Effector memory CD4-positive, alpha-beta T cell (primary cell): Measurements from ENCODE around the gene NPTX1.

Experiments used
- DNase-seq, 3 donors: peaks; one replicate each; pipeline ENCODE4 v3.0.0-alpha.2; 2020
- H3K27ac ChIP-seq: 2 replicates; pipeline ENCODE4 v1.7.0; 2013; ENCODE audit warnings: mild to moderate bottlenecking, low read length, moderate library complexity; ENCODE audit not compliant: insufficient read depth, poor library complexity, severe bottlenecking
- H3K27me3 ChIP-seq: replicated peaks from 2 replicates; pipeline ENCODE4 v1.7.0; 2013; ENCODE audit warnings: mild to moderate bottlenecking, low read length; ENCODE audit not compliant: insufficient read depth, control insufficient read depth, poor library complexity, severe bottlenecking
- H3K36me3 ChIP-seq: 2 replicates; pipeline ENCODE4 v1.7.0; 2013; ENCODE audit warnings: mild to moderate bottlenecking, low read length, moderate library complexity; ENCODE audit not compliant: control insufficient read depth, insufficient read depth
- H3K4me1 ChIP-seq: 2 replicates; pipeline ENCODE4 v1.7.0; 2013; ENCODE audit warnings: low read length, mild to moderate bottlenecking; ENCODE audit not compliant: control insufficient read depth, insufficient read depth, poor library complexity, severe bottlenecking
- H3K4me3 ChIP-seq: 2 replicates; pipeline ENCODE4 v1.7.0; 2013; ENCODE audit warnings: low read length, low read depth, mild to moderate bottlenecking; ENCODE audit not compliant: insufficient read depth, poor library complexity, severe bottlenecking
- H3K9me3 ChIP-seq: 2 replicates; pipeline ENCODE4 v1.7.0; 2013; ENCODE audit warnings: mild to moderate bottlenecking, low read length, moderate library complexity; ENCODE audit not compliant: control insufficient read depth

Gene NPTX1

GRCh38 chr17:80503921-80504320 lies 27.5 kb upstream of the NPTX1 start:
- H3K27ac ChIP-seq = no peak overlapping the region
- no peaks in the 10 kb centered on the region for H3K27me3 ChIP-seq
- H3K4me1 ChIP-seq = no peaks in the 10 kb centered on the region
- no peak for DNase-seq
- H3K9me3 ChIP-seq = no peaks in the 10 kb centered on the region
- H3K4me3 ChIP-seq = no peak overlapping the region
- H3K36me3 ChIP-seq = no peaks in the 10 kb centered on the region

- no peaks in the 10 kb centered on the region for H3K9me3 ChIP-seq
- no peaks in the 10 kb centered on the region for H3K36me3 ChIP-seq
- no peaks in the 10 kb centered on the region for H3K4me1 ChIP-seq
- H3K27me3 ChIP-seq = no peaks in the 10 kb centered on the region
- DNase-seq = no peak
- no peak overlapping the region for H3K4me3 ChIP-seq
- no peak overlapping the region for H3K27ac ChIP-seq
Measured at GRCh38 chr17:80503031-80503430, 26.6 kb upstream of the NPTX1 start.

- Histone ChIP-seq H3K36me3 (no peaks in the 10 kb centered on the region), H3K4me3 (no peak overlapping the region), H3K27me3 (no peaks in the 10 kb centered on the region), H3K27ac (no peak overlapping the region), H3K4me1 (no peaks in the 10 kb centered on the region), H3K9me3 (no peaks in the 10 kb centered on the region)
- DNase-seq = no peak
Measured at GRCh38 chr17:80502578-80502877, 26.1 kb upstream of the NPTX1 start.

DNA sequence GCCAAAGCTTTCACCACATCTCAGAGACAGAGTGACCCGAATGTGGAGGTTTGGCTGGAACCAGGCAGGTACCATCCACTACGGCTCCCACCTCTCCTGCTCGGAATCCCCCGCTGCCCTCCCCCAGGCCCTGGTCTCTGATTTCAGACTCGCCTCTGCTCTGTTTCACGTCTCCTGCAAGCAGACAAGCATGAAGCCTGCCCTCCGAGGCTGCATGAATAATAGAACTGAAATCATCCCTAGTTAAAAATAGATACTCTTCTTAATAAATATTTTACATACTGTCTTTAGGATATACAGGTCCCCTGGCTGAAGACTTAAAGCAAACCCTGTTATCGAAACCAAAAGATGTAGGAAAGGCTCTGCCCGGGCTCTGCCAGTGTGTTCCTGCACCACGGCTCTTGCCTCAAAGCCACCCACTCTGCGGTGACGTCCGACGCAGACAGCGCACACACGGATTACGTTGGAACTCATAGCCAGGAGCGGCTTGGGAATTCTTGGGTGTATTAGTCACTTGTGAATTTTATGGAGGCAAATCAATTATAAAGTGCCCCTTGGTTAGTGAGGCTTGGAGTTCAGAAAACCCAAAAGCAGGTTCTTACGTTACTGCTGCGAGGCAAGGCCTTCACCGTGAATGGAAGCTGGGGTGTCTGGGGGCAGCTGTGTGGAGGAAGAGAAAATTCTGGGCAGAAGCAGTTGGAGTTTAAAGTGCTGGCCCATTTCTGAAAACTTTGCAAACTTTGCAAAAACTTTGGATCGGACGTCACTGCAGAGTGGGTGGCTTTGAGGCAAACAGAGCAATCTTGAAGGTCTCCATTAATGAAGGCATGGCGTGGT lies 25.6 kb upstream of the NPTX1 start:
- Histone ChIP-seq H3K27ac (no peak overlapping the region), H3K4me1 (no peaks in the 10 kb centered on the region), H3K36me3 (no peaks in the 10 kb centered on the region), H3K4me3 (no peak overlapping the region), H3K27me3 (no peaks in the 10 kb centered on the region), H3K9me3 (no peaks in the 10 kb centered on the region)
- DNase-seq = no peak

GRCh38 chr17:80499961-80500665 lies 23.7 kb upstream of the NPTX1 start:
- no peak overlapping the region for H3K4me3 ChIP-seq
- no peaks in the 10 kb centered on the region for H3K27me3 ChIP-seq
- no peaks in the 10 kb centered on the region for H3K4me1 ChIP-seq
- no peaks in the 10 kb centered on the region for H3K36me3 ChIP-seq
- no peak overlapping the region for H3K27ac ChIP-seq
- no peaks in the 10 kb centered on the region for H3K9me3 ChIP-seq
- no peak for DNase-seq

DNA sequence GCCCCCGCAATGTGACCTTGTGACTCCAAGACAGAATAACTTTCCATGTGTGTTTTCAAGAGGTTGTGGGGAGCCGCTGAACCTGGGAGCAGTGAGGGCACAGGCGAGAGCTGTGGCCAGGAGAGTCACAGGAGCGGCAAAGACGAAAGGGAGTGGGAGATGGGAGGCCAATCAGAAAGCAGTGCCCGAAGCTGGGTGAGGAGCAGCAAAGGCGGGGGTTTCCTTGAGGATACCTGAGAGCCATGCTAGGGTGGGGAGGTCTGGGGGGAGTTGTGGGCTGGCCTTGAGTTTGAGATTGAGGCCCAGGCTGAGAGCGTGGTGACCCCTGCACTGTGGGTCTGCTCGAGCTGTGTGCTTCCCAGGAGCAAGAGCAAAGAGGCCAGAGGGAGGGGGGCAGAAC lies 23.2 kb upstream of the NPTX1 start:
- H3K4me3 ChIP-seq = no peak overlapping the region
- no peak for DNase-seq
- H3K9me3 ChIP-seq = no peaks in the 10 kb centered on the region
- no peaks in the 10 kb centered on the region for H3K27me3 ChIP-seq
- H3K4me1 ChIP-seq = no peaks in the 10 kb centered on the region
- no peaks in the 10 kb centered on the region for H3K36me3 ChIP-seq
- no peak overlapping the region for H3K27ac ChIP-seq

DNA sequence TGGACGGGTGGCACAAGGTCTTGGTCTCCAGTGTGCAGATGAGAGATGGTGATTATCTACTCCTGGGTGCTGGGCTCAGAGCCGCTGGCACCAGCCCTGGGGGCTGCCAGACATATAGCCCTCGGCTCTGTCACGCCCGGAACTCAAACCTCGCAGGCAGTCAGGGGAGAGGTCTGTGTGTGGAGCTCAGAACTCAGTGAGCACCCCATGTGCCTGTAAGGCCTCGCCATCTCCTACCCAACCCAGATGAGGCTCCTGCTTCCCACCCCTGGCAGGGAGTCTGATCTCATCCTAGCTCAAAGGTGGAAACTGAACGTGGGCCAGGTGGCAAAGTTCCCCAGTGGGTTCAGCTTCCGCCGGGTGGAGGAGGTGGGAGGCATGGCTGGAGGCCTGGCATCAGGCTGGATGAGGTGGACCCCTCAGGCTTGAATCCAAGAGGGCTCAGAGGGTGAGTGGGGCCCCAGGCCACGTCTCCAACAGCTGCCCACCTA lies 22.6 kb upstream of the NPTX1 start:
- Histone ChIP-seq H3K4me1 (no peaks in the 10 kb centered on the region), H3K9me3 (no peaks in the 10 kb centered on the region), H3K27ac (no peak overlapping the region), H3K36me3 (no peaks in the 10 kb centered on the region), H3K4me3 (no peak overlapping the region), H3K27me3 (no peaks in the 10 kb centered on the region)
- DNase-seq = no peak

DNA sequence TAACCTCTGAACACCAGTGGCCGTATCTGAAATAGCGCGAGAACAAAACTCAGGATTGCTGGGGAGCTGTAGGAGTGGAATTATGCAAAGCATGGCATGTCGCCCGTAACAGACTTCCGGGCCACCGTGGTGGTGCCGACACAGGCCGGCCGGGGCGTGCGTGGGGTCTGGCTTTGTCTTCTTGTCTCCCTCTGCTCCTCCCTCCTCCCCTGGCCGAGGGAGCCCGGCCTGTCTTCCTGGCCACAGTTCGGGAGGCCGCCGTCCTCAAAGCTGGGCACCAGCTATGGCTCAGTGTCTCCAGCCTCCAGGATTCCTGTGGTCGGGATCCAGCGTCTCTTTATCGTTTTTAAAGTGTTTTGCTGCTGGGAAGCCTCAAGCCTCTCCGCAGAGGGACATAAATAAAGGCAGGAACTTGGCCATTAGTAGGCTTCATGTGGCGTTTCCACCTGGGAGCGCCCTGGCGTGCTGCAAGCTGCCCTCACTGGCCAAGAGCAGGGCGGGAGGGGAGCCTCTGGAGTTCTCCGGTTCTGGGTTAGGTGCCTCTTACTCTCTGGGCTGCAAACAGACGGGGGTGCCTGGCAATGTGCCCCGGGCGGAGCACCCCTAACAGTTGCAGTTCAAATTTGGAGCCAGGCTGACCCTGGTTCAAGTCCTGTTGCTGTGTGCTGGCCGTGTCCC lies 22.0 kb upstream of the NPTX1 start:
- H3K9me3 ChIP-seq = no peaks in the 10 kb centered on the region
- H3K27ac ChIP-seq = no peak overlapping the region
- no peaks in the 10 kb centered on the region for H3K36me3 ChIP-seq
- H3K27me3 ChIP-seq = no peaks in the 10 kb centered on the region
- no peaks in the 10 kb centered on the region for H3K4me1 ChIP-seq
- H3K4me3 ChIP-seq = no peak overlapping the region
- no peak for DNase-seq

DNA sequence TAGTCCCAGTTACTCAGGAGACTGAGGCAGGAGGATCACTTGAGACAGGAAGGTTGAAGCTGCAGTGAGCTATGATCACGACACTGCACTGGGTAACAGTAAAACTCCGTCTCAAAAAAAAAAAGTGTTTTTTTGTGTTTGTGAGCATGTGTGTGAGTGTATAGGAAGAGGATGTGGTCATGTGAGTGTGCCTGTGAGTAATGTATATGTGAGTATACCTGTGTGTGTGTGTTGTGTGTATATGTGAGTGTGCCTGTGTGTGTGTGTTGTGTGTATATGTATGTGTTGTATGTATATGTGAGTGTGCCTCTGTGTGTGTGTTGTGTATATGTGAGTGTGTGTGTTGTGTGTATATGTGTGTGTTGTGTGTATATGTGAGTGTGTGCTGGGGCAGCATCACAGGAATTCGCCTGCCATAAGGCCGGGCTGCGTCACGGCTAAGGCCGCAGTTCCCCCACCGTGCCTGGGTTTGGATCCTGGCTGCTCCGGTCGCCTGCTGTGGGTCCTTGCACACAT lies 21.4 kb upstream of the NPTX1 start:
- H3K36me3 ChIP-seq = no peaks in the 10 kb centered on the region
- no peaks in the 10 kb centered on the region for H3K9me3 ChIP-seq
- no peak overlapping the region for H3K27ac ChIP-seq
- no peaks in the 10 kb centered on the region for H3K27me3 ChIP-seq
- no peaks in the 10 kb centered on the region for H3K4me1 ChIP-seq
- no peak overlapping the region for H3K4me3 ChIP-seq
- no peak for DNase-seq

- Histone ChIP-seq H3K27ac (no peak overlapping the region), H3K36me3 (no peaks in the 10 kb centered on the region), H3K4me1 (no peaks in the 10 kb centered on the region), H3K9me3 (no peaks in the 10 kb centered on the region), H3K4me3 (no peak overlapping the region), H3K27me3 (no peaks in the 10 kb centered on the region)
- DNase-seq = no peak
Measured at GRCh38 chr17:80494547-80494946, 18.1 kb upstream of the NPTX1 start.
